Keratinocyte (primary cell): ENCODE measurements around the gene MYBPC3. TPM values are rescaled to one million over a fixed set of nuclear protein-coding genes. Genes with fewer than 3 reads are reported as not detected.

ENCODE experiments used
- DNase-seq: peaks from one replicate; pipeline ENCODE4 v3.0.0-alpha.2; 2011; ENCODE audit warnings: low read depth, missing footprints, low spot score
- FAIRE-seq: peaks from 2 replicates; lab custom pipeline; 2011; peaks lifted over from hg19 to GRCh38; lab: Jason Lieb, UNC
- H2AFZ ChIP-seq: 2 replicates; pipeline ENCODE4 v1.6.0; 2012; ENCODE audit warnings: low read length, control low read depth, inconsistent platforms; ENCODE audit not compliant: control insufficient read depth
- H3K27ac ChIP-seq: 2 replicates; pipeline ENCODE4 v1.5.1; 2011; ENCODE audit warnings: low read length; ENCODE audit not compliant: control insufficient read depth, insufficient read depth
- H3K27me3 ChIP-seq: 3 replicates; pipeline ENCODE4 v1.6.0; 2011; ENCODE audit warnings: low read length; ENCODE audit not compliant: control insufficient read depth, insufficient read depth; ENCODE audit errors: extremely low read depth
- H3K36me3 ChIP-seq, 2 experiments: 2 replicates in 1 of 2; 3 replicates in 1 of 2; pipeline ENCODE4 v1.5.1; 2011; ENCODE audit warnings: low read length in 2 of 2, mild to moderate bottlenecking in 1 of 2; ENCODE audit not compliant: control insufficient read depth in 2 of 2, insufficient read depth in 2 of 2; ENCODE audit errors: extremely low read depth in 1 of 2
- H3K4me1 ChIP-seq: 3 replicates; pipeline ENCODE4 v1.5.1; 2011; ENCODE audit warnings: low read length; ENCODE audit not compliant: control insufficient read depth, insufficient read depth; ENCODE audit errors: extremely low read depth
- H3K4me2 ChIP-seq: 3 replicates; pipeline ENCODE4 v1.6.0; 2011; ENCODE audit warnings: low read depth, low read length; ENCODE audit not compliant: control insufficient read depth, insufficient read depth; ENCODE audit errors: extremely low read depth
- H3K4me3 ChIP-seq, 3 experiments: fragments of 200-600 bp in 1 of 3; sonication (generic) in 1 of 3; 2 replicates in 2 of 3; 3 replicates in 1 of 3; pipeline ENCODE4 v1.5.1; 2011 to 2016; ENCODE audit warnings: low read length in 3 of 3, mild to moderate bottlenecking in 3 of 3, control low read depth in 2 of 3, inconsistent platforms in 1 of 3, low read depth in 1 of 3, mixed read lengths in 1 of 3, mixed run types in 1 of 3, moderate library complexity in 1 of 3; ENCODE audit not compliant: control insufficient read depth in 2 of 3, insufficient read depth in 2 of 3; ENCODE audit errors: extremely low read depth in 1 of 3
- H3K79me2 ChIP-seq: 2 replicates; pipeline ENCODE4 v1.6.0; 2012; ENCODE audit warnings: low read length; ENCODE audit not compliant: control insufficient read depth, insufficient read depth
- H3K9ac ChIP-seq: 3 replicates; pipeline ENCODE4 v1.6.0; 2011; ENCODE audit warnings: low read length; ENCODE audit not compliant: control insufficient read depth, insufficient read depth; ENCODE audit errors: extremely low read depth
- H3K9me1 ChIP-seq: 3 replicates; pipeline ENCODE4 v1.6.0; 2011; ENCODE audit warnings: low read length; ENCODE audit not compliant: control insufficient read depth, insufficient read depth; ENCODE audit errors: extremely low read depth
- H3K9me3 ChIP-seq: 2 replicates; pipeline ENCODE4 v1.5.1; 2012; ENCODE audit warnings: low read depth, low read length; ENCODE audit not compliant: control insufficient read depth
- H4K20me1 ChIP-seq: 3 replicates; pipeline ENCODE4 v1.6.0; 2011; ENCODE audit warnings: low read length; ENCODE audit not compliant: control insufficient read depth, insufficient read depth; ENCODE audit errors: extremely low read depth
- EZH2 ChIP-seq: IDR thresholded peaks from one replicate; pipeline ENCODE4 v1.6.1; 2012; ENCODE audit warnings: inconsistent platforms, mild to moderate bottlenecking, low read length, moderate library complexity
- dilution Hi-C: fragments of 300-500 bp; cut with MboI; formaldehyde crosslinking; loops from one replicate; pipeline ENCODE4 v1.7.0; 2020; ENCODE audit warnings: low sequenced_read_pairs; ENCODE audit not compliant: extremely low pct_ligation_motif_present
- polyA plus RNA-seq, 5 experiments: library from polyadenylated mRNA; depleted of rRNA in 3 of 5; stranded (reverse) in 3 of 5; stranded (forward) in 1 of 5; unstranded in 1 of 5; fragments of >200 nt; gene quantifications; 1 replicate in 1 of 5; 2 replicates in 3 of 5; 3 replicates in 1 of 5; pipeline versions ENCODE4 v1.2.1 to v1.2.3, GENCODE V29; 2011 to 2012; ENCODE audit warnings: missing spikeins in 2 of 5, low read depth in 1 of 5, low replicate concordance in 1 of 5
- TF ChIP-seq, protein P1 (sequence below), 3 experiments: IDR thresholded peaks in 1 of 3; conservative IDR thresholded peaks in 1 of 3; optimal IDR thresholded peaks in 1 of 3; 2 replicates in 2 of 3; 3 replicates in 1 of 3; pipeline versions ENCODE3 to v1.5.1; 2011; ENCODE audit warnings: low read length in 3 of 3, mild to moderate bottlenecking in 3 of 3, moderate library complexity in 2 of 3, control low read depth in 1 of 3, inconsistent platforms in 1 of 3; ENCODE audit not compliant: insufficient read depth in 2 of 3; ENCODE audit errors: extremely low read depth in 1 of 3

The MYBPC3 gene
- polyA plus RNA-seq, 1 donor (not counting 4 experiments of a cell fraction or from before 2014, with no cell fraction given) = not detected

DNA sequence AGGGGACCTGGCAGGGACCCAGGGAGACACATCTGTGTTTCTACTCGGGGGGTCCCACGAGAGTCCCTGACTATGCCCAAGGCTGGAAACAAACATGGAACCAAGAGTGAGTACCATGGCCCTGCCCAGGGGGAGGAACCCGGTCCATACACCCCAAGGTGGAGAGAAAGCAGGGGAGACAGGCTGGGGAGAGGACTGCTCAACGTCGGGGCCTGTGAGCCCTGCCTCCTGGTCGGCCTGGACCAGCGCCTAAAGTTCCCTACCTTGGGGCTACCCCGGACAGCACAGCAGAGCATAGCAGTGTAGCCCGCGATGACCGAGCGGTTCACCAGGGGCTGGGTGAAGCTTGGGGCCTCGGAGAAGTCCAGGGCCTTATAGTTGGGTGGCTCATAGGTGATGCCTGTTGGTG lies 20.2 kb downstream of the MYBPC3 start:
- no peaks in the 10 kb centered on the region for H3K79me2 ChIP-seq
- H2AFZ ChIP-seq = no peak overlapping the region
- TF ChIP-seq, protein P1, sequence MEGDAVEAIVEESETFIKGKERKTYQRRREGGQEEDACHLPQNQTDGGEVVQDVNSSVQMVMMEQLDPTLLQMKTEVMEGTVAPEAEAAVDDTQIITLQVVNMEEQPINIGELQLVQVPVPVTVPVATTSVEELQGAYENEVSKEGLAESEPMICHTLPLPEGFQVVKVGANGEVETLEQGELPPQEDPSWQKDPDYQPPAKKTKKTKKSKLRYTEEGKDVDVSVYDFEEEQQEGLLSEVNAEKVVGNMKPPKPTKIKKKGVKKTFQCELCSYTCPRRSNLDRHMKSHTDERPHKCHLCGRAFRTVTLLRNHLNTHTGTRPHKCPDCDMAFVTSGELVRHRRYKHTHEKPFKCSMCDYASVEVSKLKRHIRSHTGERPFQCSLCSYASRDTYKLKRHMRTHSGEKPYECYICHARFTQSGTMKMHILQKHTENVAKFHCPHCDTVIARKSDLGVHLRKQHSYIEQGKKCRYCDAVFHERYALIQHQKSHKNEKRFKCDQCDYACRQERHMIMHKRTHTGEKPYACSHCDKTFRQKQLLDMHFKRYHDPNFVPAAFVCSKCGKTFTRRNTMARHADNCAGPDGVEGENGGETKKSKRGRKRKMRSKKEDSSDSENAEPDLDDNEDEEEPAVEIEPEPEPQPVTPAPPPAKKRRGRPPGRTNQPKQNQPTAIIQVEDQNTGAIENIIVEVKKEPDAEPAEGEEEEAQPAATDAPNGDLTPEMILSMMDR (optimal IDR thresholded peaks at IDR 0.05 in 1 of 3, IDR thresholded peaks at IDR 0.05 in 1 of 3, conservative IDR thresholded peaks at IDR 0.05 in 1 of 3; ENCODE audit: extremely low read depth in 1 of 3, insufficient read depth in 2 of 3, low read length in 3 of 3) = no peak
- TF ChIP-seq EZH2 = no peak
- no peaks in the 10 kb centered on the region for H3K4me1 ChIP-seq
- H3K27ac ChIP-seq = no peak overlapping the region
- no peak overlapping the region for H3K4me3 ChIP-seq
- no peak overlapping the region for H3K9ac ChIP-seq
- dilution Hi-C loops = no loop called here
- H3K4me2 ChIP-seq = no peak overlapping the region
- H4K20me1 ChIP-seq = no peaks in the 10 kb centered on the region
- H3K36me3 ChIP-seq = peaks cover 6 to 17% of the 10 kb centered on the region in 2 experiments
- no peaks in the 10 kb centered on the region for H3K27me3 ChIP-seq
- no peak for DNase-seq
- H3K9me1 ChIP-seq = no peaks in the 10 kb centered on the region
- no peak for FAIRE-seq
- H3K9me3 ChIP-seq = no peaks in the 10 kb centered on the region

DNA sequence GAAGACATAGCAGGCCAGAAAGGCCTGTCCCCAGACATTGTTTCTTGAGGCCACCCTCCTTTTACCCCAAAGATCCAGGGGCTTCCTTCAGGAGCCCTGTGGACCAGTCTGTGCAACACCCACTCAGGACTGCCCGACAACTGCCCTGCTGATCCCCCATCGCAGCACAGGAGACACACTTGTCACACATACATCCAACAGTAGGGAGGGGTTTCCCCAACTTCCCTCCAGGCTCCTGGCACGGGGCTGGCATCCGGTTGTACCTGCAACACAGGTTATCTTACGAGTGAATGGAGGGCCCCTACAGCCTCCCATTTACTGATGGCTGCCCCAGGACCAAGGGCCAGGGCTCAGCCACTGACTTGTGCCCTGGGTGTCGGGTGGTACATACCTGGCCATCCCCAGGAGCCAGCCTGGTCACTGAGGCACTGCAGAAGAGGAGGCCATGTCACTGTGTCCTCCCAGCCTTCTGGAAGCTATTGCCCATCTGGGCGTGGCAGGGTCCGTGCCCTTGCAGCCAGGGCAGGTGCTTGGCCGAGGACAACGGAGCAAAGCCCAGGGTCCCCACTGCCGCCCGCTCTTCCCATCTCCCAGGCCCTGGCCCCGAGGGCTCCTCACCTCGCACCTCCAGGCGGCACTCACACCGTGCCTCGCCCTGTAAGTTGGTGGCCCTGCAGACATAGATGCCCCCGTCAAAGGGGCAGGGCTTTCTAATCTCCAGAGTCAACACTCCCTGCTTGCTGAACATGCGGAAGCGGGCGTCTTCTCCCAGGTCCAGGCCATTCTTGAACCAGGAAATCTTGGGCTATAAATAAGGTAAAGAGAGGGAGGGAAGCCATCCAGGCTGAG lies 20.8 kb downstream of the MYBPC3 start:
- no peaks in the 10 kb centered on the region for H4K20me1 ChIP-seq
- no peaks in the 10 kb centered on the region for H3K9me1 ChIP-seq
- H3K36me3 ChIP-seq = peaks cover 11 to 17% of the 10 kb centered on the region in 2 experiments
- dilution Hi-C loops = no loop called here
- no peak for TF ChIP-seq EZH2
- TF ChIP-seq, protein P1 (optimal IDR thresholded peaks at IDR 0.05 in 1 of 3, IDR thresholded peaks at IDR 0.05 in 1 of 3, conservative IDR thresholded peaks at IDR 0.05 in 1 of 3; ENCODE audit: extremely low read depth in 1 of 3, insufficient read depth in 2 of 3, low read length in 3 of 3) = no peak
- H3K79me2 ChIP-seq = no peaks in the 10 kb centered on the region
- H2AFZ ChIP-seq = no peak overlapping the region
- H3K9me3 ChIP-seq = no peaks in the 10 kb centered on the region
- DNase-seq (no peak), FAIRE-seq (no peak)
- no peak overlapping the region for H3K4me2 ChIP-seq
- no peak overlapping the region for H3K27ac ChIP-seq
- no peaks in the 10 kb centered on the region for H3K27me3 ChIP-seq
- no peaks in the 10 kb centered on the region for H3K4me1 ChIP-seq
- no peak overlapping the region for H3K9ac ChIP-seq
- H3K4me3 ChIP-seq = no peak overlapping the region
